Measurements from ENCODE around the gene GPR155. TPM values are rescaled to one million over a fixed set of nuclear protein-coding genes. Genes with fewer than 3 reads are reported as not detected.

Gene GPR155
- total RNA-seq, 1 experiment from 2014 or later: 0.46 TPM

Other genes with a start within 250 kb of the GPR155 start
- 76.8 and 120 TPM in 2 replicates for gene OLA1, start 238.5 kb downstream of the GPR155 start, total RNA-seq (2014; rRNA removed; shearing (Covaris generic))
- gene SP9, start 152.1 kb downstream of the GPR155 start, total RNA-seq (2014; rRNA removed; shearing (Covaris generic)): 0.24 and 0.69 TPM in 2 replicates
- 20.3 and 22.6 TPM in 2 replicates for gene SCRN3, start 91.3 kb downstream of the GPR155 start, total RNA-seq (2014; rRNA removed; shearing (Covaris generic))
- gene WIPF1, start 110.8 kb upstream of the GPR155 start, total RNA-seq (2014; rRNA removed; shearing (Covaris generic)): 5.4 and 15.1 TPM in 2 replicates